RCC 7860 (cell line): ENCODE measurements around the gene CNTLN.
"Not testable (repeated sequence)": the region's sequence is repeated elsewhere in the genome, so short reads cannot be mapped to it uniquely, and the experiment has no call there.

Experiments
- DNase-seq: peaks from one replicate; pipeline ENCODE4 v3.0.0-alpha.2; 2015; ENCODE audit warnings: low spot score
- FAIRE-seq: peaks from 2 replicates; lab custom pipeline; 2012; peaks lifted over from hg19 to GRCh38; lab: Jason Lieb, UNC

CNTLN gene

DNA sequence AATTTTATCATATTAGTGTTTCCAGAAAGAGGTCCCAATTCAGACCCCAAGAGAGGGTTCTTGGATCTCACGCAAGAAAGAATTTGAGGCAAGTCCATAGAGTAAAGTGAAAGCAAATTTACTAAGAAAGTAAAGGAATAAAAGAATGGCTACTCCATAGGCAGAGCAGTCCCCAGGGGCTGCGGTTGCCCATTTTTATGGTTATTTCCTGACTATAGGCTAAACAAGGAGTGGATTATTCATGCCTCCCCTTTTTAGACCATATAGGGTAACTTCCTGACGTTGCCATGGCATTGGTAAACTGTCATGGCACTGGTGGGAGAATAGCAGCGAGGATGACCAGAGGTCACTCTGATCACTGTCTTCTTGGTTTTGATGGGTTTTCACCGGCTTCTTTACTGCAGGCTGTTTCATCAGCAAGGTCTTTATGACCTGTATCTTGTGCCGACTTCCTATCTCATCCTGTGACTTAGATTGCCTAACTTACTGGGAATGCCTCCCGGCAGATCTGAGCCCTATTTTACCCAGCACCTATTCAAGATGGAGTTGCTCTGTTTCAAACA is 262.4 kb downstream of the CNTLN start:
- not testable (repeated sequence) for DNase-seq, FAIRE-seq

DNA sequence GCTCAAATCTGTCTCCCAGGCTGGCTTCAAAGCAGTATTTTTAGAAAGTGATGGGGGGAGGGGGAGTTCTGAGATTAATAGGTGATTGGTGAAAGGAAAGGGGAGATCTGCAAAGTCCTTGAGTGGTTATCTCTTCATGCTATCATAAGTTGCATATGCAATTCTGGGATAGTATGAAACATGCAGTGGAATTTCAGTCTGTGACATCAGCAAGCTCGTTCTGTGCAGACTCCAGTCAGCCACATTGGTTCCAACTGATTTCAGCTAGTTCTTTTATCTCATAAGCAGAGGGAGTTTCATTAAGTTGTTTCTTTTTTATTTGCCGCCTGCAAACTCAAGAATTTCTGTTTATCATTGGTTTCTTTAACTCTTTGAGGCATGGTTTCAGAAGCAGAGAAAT is 263.5 kb downstream of the CNTLN start:
- FAIRE-seq = no peak
- no peak for DNase-seq

- FAIRE-seq (no peak), DNase-seq (no peak)
These were observed 267.0 kb downstream of the CNTLN start for GRCh38 chr9:17401858-17402257.

DNA sequence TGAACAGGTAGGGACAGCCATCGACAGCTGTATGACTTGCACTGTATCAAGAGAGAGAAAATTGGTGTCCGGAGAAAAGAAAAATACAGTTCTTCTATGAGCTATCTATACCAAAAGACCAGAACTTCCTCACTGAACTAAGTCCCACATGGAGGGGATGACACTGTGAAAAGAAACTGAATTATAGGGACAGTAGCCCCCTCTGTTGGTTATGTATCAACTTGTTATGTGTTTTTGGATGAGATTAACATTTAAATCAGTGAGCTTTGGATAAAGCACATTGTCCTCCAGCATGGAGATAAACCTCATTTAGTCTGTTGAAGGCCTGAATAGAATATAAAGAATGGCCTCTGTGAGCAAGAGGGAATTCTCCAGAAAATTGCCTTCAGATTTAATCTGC is 267.5 kb downstream of the CNTLN start:
- DNase-seq (no peak), FAIRE-seq (no peak)

GRCh38 chr9:17403539-17403938 is 268.7 kb downstream of the CNTLN start:
- DNase-seq = no peak
- no peak for FAIRE-seq

GRCh38 chr9:17414986-17415385 is 280.1 kb downstream of the CNTLN start:
- DNase-seq (no peak), FAIRE-seq (no peak)

DNA sequence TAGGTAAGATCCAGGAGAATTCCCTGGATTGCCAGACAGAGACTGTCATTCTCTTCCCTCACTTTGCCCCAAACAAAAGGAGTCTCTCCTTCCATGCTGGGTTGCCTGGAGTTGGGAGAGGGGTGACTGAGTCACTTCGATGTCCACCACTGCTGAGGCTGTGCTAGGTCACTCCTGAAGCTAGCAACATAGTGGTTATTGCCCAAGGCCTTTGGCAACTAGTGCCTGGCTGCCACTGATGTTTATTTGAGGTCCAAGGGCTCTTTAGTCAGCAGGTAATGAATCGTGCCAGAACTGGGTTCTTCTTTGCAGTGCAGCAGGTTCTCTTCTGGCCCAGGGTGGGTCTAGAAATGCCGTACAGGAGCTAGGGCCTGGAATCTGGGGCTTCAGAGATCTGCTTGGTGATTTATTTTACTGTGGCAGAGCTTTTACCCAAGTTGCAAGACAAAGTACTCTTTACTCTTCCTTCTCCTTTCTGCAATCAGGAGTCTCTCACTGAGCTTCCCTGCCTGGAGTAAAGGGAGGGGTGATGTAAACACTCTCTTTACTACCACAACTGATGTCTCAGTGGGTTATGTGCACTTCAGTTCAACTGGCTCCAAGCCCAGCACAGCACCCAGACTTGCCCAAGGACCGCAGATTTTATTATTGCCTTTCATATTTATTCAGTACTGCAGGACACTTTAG is 288.3 kb downstream of the CNTLN start:
- FAIRE-seq (no peak), DNase-seq (no peak)

DNA sequence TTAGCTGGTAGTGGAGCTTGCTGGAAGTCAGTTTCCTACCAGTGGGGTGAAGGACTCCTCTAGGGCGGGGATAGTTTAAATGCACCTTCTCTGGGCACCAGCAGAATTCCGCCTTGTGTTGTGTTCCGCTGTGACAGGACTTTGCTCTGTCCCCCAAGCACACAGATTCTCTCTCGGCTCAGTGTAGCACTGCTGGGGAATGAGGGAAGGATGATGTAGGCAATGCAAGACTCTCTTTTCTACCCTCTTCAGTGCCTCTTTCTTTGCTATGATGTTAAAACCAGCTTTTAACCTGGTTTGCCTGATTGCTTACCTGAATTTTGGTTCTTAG is 288.8 kb downstream of the CNTLN start:
- DNase-seq (no peak), FAIRE-seq (no peak)

DNA sequence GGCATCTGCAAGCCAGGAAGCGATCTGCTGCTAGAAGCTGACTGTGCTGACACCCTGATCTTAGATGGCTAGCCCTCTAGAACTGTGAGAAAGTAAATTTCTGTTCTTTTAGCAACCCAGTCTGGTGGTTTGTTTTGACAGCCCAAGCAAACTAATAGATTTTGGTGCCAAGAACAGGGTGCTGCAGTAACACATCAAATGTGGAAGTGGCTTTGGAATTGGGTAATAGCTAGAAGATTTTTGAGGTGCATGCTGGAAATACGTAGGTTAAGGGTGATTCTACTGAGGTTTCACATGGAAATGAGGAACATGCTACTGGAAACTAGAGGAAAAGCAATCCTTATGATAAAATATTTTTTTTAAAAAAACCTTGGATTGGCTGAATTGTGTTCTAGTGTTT is 290.5 kb downstream of the CNTLN start:
- no peak for FAIRE-seq

DNA sequence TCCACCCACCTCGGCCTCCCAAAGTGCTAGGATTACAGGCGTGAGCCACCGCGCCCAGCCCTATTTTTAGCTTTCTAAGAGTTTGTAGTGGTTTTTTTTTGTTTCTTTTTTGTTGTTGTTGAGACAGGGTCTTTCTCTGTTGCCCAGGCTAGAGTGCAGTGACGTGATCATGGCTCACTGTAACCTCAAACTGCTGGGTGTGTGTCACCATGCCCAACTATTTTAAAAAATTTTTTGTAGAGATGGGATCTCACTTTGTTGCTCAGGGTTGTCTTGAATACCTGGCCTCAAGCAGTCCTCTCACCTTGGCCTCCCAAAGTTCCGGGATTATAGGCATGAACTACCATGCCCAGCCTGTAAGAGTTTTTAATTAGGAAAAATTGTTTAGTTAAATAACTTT is 298.7 kb downstream of the CNTLN start:
- no peak for FAIRE-seq

More for the DNA sequence above, 290.5 kb downstream of the CNTLN start:
- DNase-seq = no peak

DNA sequence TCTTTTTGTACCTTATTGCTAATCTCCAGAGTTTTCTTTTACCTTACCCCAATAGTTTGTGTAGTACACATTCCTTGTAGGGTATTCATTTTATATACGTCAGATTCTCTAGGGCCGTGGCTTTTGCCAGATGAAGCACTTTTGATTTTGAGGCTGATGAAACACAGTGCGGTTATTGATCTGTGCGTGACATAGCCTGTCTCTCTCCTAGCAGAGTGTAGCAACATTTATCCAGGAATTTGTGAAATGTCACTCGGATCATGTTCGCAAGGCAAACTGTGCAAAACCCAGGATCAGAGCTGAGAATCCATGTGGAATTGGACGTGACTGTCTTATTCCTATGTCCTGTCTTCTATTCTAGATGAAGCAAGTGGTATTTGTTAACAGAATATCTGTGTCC is 302.0 kb downstream of the CNTLN start:
- FAIRE-seq = no peak

More for the DNA sequence above, 298.7 kb downstream of the CNTLN start:
- DNase-seq = no peak

GRCh38 chr9:17437813-17438212 is 303.0 kb downstream of the CNTLN start:
- DNase-seq (no peak), FAIRE-seq (no peak)

More for the DNA sequence above, 302.0 kb downstream of the CNTLN start:
- DNase-seq = no peak

GRCh38 chr9:17445126-17445525 is 310.3 kb downstream of the CNTLN start:
- not testable (repeated sequence) for DNase-seq
- FAIRE-seq = peak; percentile 10

DNA sequence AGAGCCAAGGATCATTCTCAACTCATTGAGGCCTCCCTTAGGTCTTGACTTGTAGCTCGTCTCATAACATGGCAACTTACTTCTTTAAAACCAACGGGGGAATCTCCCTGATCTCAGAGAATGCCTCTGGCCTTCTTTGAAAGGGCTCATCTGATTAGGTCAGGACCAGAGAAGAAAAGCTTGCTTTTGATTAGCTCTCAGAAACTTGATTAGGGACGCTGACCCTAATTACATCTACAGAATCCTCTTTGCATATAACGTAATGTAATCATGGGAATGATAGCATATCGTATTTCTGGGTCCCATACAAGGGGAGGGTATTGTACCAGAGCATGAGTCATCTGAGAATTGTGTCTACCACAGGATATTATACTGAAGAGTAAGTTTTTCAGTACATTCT is 318.9 kb downstream of the CNTLN start:
- DNase-seq = no peak
- no peak for FAIRE-seq

DNA sequence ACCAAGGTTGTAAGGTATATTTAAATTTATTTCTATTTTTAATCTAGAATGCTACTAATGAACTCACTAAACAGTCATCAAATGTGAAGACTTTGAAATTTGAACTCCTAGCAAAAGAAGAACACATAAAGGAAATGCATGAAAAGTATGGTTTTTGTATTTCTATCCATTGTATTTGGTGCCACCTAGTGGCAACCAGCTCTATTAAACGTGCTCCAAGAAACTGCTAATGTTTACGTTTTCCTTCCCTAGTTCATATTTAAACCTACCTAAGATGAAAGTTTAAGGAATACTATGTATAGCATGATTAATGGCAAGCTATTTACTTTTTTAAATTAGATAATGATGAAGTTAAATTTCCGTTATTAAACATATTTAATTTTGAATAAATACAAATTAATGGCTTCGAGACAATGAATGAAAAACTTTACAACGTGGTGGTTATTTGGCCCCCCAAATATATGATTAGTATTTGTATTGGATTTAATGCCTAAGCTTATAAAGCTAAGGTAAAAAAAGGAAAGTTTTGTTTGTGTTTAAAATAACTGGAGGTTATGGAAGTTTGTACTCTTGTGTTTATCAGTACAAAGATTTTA is 328.1 kb downstream of the CNTLN start:
- peak; percentile 85 for FAIRE-seq
- DNase-seq = peak; percentile 30

GRCh38 chr9:17470036-17470813 is 335.4 kb downstream of the CNTLN start:
- DNase-seq (no peak), FAIRE-seq (no peak)

GRCh38 chr9:17472126-17472525 is 337.3 kb downstream of the CNTLN start:
- DNase-seq (no peak), FAIRE-seq (no peak)

- DNase-seq (no peak), FAIRE-seq (no peak)
These were observed 341.6 kb downstream of the CNTLN start for GRCh38 chr9:17476401-17476800.

DNA sequence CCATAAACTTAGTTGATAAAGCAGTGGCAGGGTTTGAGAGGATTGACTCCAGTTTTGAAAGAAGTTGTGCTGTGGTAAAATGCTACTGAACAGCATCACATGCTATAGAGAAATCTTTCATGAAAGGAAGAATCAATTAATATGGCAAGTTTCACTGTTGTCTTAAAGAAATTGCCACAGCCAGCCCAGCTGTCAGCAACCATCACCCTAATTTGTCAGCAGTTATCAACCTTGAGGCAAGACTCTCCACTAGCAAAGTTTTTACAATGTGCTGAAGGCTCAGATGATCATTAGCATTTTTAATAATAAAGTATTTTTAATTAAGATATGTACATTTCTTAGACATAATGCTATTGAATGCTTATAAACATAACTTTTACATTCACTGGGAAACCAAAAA is 343.0 kb downstream of the CNTLN start:
- no peak for FAIRE-seq

GRCh38 chr9:17480966-17481365 is 346.1 kb downstream of the CNTLN start:
- DNase-seq (no peak), FAIRE-seq (no peak)

More for the DNA sequence above, 343.0 kb downstream of the CNTLN start:
- no peak for DNase-seq

DNA sequence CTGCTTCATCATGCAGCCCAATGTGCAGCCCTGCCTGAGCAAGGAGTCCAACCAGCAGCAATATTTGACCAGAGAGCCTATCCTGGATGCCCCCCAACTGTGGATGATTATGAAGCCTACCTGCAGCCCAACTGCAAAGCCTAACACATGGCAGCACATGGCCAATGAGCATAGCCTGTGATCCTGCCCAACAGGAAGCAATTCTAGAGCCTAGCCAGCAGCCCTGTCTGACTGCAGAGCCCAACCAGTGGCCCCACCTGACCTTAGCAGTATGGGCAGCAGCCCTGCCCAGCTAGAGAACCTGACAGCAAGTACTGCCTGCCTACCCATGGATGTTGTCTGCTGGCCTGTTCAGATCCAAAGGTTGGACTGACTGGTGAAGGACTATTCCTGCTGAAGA is 346.7 kb downstream of the CNTLN start:
- no peak for FAIRE-seq
- DNase-seq = no peak

DNA sequence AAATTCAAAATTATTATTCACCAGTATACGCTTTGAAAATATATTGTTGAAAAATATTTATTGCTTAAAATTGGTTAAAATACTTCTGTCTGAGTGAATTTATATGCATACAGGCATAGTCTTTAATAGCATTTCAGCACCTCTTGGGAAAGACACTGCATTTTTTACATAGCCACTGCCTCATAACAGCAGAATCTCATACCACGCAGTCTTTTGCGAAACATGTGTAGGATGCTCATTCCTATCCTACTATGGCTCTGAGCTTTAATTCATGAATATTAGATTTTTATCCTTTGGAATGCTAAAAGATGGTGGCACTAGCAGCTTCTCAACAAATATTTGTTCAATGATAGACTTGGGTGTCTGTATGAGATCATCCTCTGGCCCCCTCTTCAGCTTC is 350.1 kb downstream of the CNTLN start:
- DNase-seq (no peak), FAIRE-seq (no peak)
